ENCODE measurements around the gene SVOP.

- TF ChIP-seq CTCF (IDR thresholded peaks at IDR 0.05; ENCODE audit: low read depth, low read length, missing input control) (no peak), YY1 (IDR thresholded peaks at IDR 0.05) (no peak), TAF1 (conservative IDR thresholded peaks at IDR 0.05) (no peak), JUND (IDR thresholded peaks at IDR 0.05) (no peak), REST (IDR thresholded peaks at IDR 0.05) (no peak), RXRA (IDR thresholded peaks at IDR 0.05) (no peak)
These were observed 54.3 kb downstream of the SVOP start for GRCh38 chr12:108966378-108967151.
